Loucy (cell line): ENCODE data around the gene ACRBP.

Experiments
- H2AFZ ChIP-seq: fragments of 200-600 bp; sonication (generic); 2 replicates; pipeline ENCODE4 v1.6.0; 2016; ENCODE audit warnings: antibody characterized with exemption, mild to moderate bottlenecking, low read length, moderate library complexity
- H3F3A ChIP-seq: fragments of 200-600 bp; 2 replicates; pipeline ENCODE4 v1.6.0; 2016; ENCODE audit warnings: antibody characterized with exemption, low read depth, mild to moderate bottlenecking
- H3K27me3 ChIP-seq: fragments of 200-600 bp; sonication (generic); 2 replicates; pipeline ENCODE4 v1.6.1; 2014; ENCODE audit warnings: low read length, mild to moderate bottlenecking; ENCODE audit not compliant: insufficient read depth, poor library complexity, severe bottlenecking
- H3K36me3 ChIP-seq: fragments of 200-600 bp; sonication (generic); 2 replicates; pipeline ENCODE4 v1.6.1; 2016; ENCODE audit warnings: low read length; ENCODE audit not compliant: insufficient read depth
- H3K4me1 ChIP-seq: fragments of 200-600 bp; sonication (generic); 2 replicates; pipeline ENCODE4 v1.5.1; 2014; ENCODE audit warnings: low read length, mild to moderate bottlenecking; ENCODE audit not compliant: insufficient read depth, poor library complexity, severe bottlenecking
- H3K4me2 ChIP-seq: fragments of 200-600 bp; sonication (generic); 2 replicates; pipeline ENCODE4 v1.6.0; 2014; ENCODE audit warnings: antibody characterized with exemption, low read length, low read depth, mild to moderate bottlenecking; ENCODE audit not compliant: poor library complexity, severe bottlenecking
- H3K4me3 ChIP-seq: fragments of 200-600 bp; sonication (generic); 2 replicates; pipeline ENCODE4 v1.5.1; 2014; ENCODE audit warnings: low read length, mild to moderate bottlenecking, mixed read lengths; ENCODE audit not compliant: poor library complexity, severe bottlenecking
- H3K79me2 ChIP-seq: fragments of 200-600 bp; sonication (generic); 2 replicates; pipeline ENCODE4 v1.6.1; 2014; ENCODE audit warnings: low read length; ENCODE audit not compliant: insufficient read depth
- H3K9ac ChIP-seq: fragments of 200-600 bp; sonication (generic); 2 replicates; pipeline ENCODE4 v1.6.0; 2014; ENCODE audit warnings: mild to moderate bottlenecking, low read depth, low read length, moderate library complexity; ENCODE audit not compliant: poor library complexity, severe bottlenecking
- H3K9me2 ChIP-seq: fragments of 200-600 bp; sonication (generic); replicated peaks from 2 replicates; pipeline ENCODE4 v1.6.1; 2016; ENCODE audit warnings: low read depth, low read length, mixed read lengths
- H3K9me3 ChIP-seq: fragments of 200-600 bp; sonication (generic); 2 replicates; pipeline ENCODE4 v1.6.1; 2014; ENCODE audit warnings: mild to moderate bottlenecking, antibody characterized with exemption, low read length, low read depth; ENCODE audit not compliant: insufficient read depth
- H4K20me1 ChIP-seq: fragments of 200-600 bp; sonication (generic); 2 replicates; pipeline ENCODE4 v1.6.0; 2014; ENCODE audit warnings: antibody characterized with exemption, low read length, mild to moderate bottlenecking; ENCODE audit not compliant: insufficient read depth, poor library complexity, severe bottlenecking
- CTCF ChIP-seq: fragments of 200-600 bp; sonication (generic); conservative IDR thresholded peaks from 2 replicates; pipeline ENCODE4 v1.5.1; 2014; ENCODE audit warnings: mild to moderate bottlenecking, antibody characterized with exemption, low read length
- EZH2phosphoT487 ChIP-seq: fragments of 200-600 bp; IDR thresholded peaks from 2 replicates; pipeline ENCODE4 v1.6.1; 2018; ENCODE audit warnings: antibody characterized with exemption, mild to moderate bottlenecking, moderate library complexity, borderline replicate concordance

Gene ACRBP

GRCh38 chr12:6662906-6663742 is 15.9 kb upstream of the ACRBP start, which contains the start of gene ING4:
Gene ING4, minus strand, starts transcription at chr12:6663119. Its CDS starts 18 bp downstream, at chr12:6663101.
- Histone ChIP-seq H3K4me2 (peak within 1 kb of the TSS; percentile 98), H2AFZ (peak within 1 kb of the TSS; percentile 84), H4K20me1 (no peaks in the 10 kb centered on the region), H3K27me3 (no peaks in the 10 kb centered on the region), H3K79me2 (peaks cover 19% of the 10 kb centered on the region), H3K36me3 (peaks cover 21% of the 10 kb centered on the region; the same call in 1 of the 2 replicates), H3K9me3 (no peaks in the 10 kb centered on the region), H3K4me1 (peaks cover 21% of the 10 kb centered on the region), H3K4me3 (peak within 1 kb of the TSS; percentile 80), H3K9me2 (no peaks in the 10 kb centered on the region), H3K9ac (peak within 1 kb of the TSS; percentile 79), H3F3A (peaks cover 4% of the 10 kb centered on the region; the same call in 1 of the 2 replicates)
- no peak for TF ChIP-seq CTCF

DNA sequence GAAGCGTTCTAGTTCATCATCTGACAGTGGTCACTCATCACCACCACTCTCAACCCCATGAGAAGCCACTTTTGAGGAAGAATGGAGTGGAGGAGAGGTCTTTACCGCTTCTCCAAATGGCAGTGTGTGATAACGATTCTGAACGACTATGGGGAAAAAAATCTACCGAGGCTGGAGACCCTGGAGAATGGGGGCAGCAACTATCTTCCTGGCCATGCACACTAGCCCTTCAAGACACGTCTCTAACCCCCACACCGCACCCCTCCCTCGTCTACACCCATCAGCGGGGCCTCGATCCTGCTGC is 15.3 kb upstream of the ACRBP start:
- Histone ChIP-seq H3K79me2 (peaks cover 19% of the 10 kb centered on the region), H3K4me3 (peak overlapping the region; percentile 80), H3K27me3 (no peaks in the 10 kb centered on the region), H4K20me1 (no peaks in the 10 kb centered on the region), H3K4me2 (peak overlapping the region; percentile 98), H3K36me3 (peaks cover 15% of the 10 kb centered on the region; the same call in 1 of the 2 replicates), H3K9me2 (no peaks in the 10 kb centered on the region), H2AFZ (peak overlapping the region; percentile 58), H3K4me1 (peaks cover 21% of the 10 kb centered on the region), H3K9ac (peak overlapping the region; percentile 79), H3F3A (peaks cover 4% of the 10 kb centered on the region; the same call in 1 of the 2 replicates), H3K9me3 (no peaks in the 10 kb centered on the region)
- TF ChIP-seq CTCF: no peak
- TF ChIP-seq EZH2phosphoT487: no peak

- no peak overlapping the region for H3K4me3 ChIP-seq
- H3K4me1 ChIP-seq: no peaks in the 10 kb centered on the region
- peaks cover 21% of the 10 kb centered on the region; the same call in 1 of the 2 replicates for H3K36me3 ChIP-seq
- no peaks in the 10 kb centered on the region for H3K79me2 ChIP-seq
- H3K4me2 ChIP-seq: no peak overlapping the region
- no peaks in the 10 kb centered on the region for H4K20me1 ChIP-seq
- H3K9ac ChIP-seq: no peak overlapping the region
- no peak for TF ChIP-seq CTCF
- TF ChIP-seq EZH2phosphoT487: no peak
- no peaks in the 10 kb centered on the region for H3K27me3 ChIP-seq
- no peaks in the 10 kb centered on the region for H3K9me2 ChIP-seq
- H2AFZ ChIP-seq: no peak overlapping the region
- no peaks in the 10 kb centered on the region for H3F3A ChIP-seq
- H3K9me3 ChIP-seq: no peaks in the 10 kb centered on the region
Measured at GRCh38 chr12:6653987-6654386, 6.8 kb upstream of the ACRBP start.
